Fibroblast of lung (primary cell): ENCODE results near the gene KCNIP4. TPM values are rescaled to one million over a fixed set of nuclear protein-coding genes. Genes with fewer than 3 reads are reported as not detected.
A peak's percentile ranks its signal among the peaks of the same experiment; 100 is the strongest.

Experiments
- DNase-seq, 2 donors: peaks; one replicate each; pipeline versions ENCODE4 v3.0.0 to v3.0.0-alpha.2; 2010; ENCODE audit warnings: low read depth in 2 of 2
- H2AFZ ChIP-seq: 2 replicates; pipeline ENCODE4 v1.5.1; 2012; ENCODE audit warnings: low read length, control low read depth, inconsistent platforms
- H3K27ac ChIP-seq: 2 replicates; pipeline ENCODE4 v1.5.1; 2011; ENCODE audit warnings: low read length, control low read depth; ENCODE audit not compliant: insufficient read depth
- H3K27me3 ChIP-seq: 2 replicates; pipeline ENCODE4 v1.5.1; 2011; ENCODE audit warnings: mild to moderate bottlenecking, low read length; ENCODE audit not compliant: control insufficient read depth, insufficient read depth
- H3K36me3 ChIP-seq: 2 replicates; pipeline ENCODE4 v1.5.1; 2011; ENCODE audit warnings: low read length; ENCODE audit not compliant: control insufficient read depth, insufficient read depth
- H3K4me1 ChIP-seq: 2 replicates; pipeline ENCODE4 v1.5.1; 2011; ENCODE audit warnings: low read length; ENCODE audit not compliant: control insufficient read depth, insufficient read depth; ENCODE audit errors: extremely low read depth
- H3K4me2 ChIP-seq: 2 replicates; pipeline ENCODE4 v1.5.1; 2011; ENCODE audit warnings: low read length, control low read depth; ENCODE audit not compliant: insufficient read depth; ENCODE audit errors: extremely low read depth
- H3K4me3 ChIP-seq, 4 experiments: fragments of 200-600 bp in 1 of 4; sonication (generic) in 1 of 4; replicated peaks in 1 of 4; 2 replicates each; pipeline ENCODE4 v1.5.1; 2011 to 2016; ENCODE audit warnings: low read length in 4 of 4, low read depth in 3 of 4, mild to moderate bottlenecking in 3 of 4, control low read depth in 2 of 4, inconsistent platforms in 1 of 4, mixed read lengths in 1 of 4; ENCODE audit not compliant: insufficient read depth in 1 of 4; ENCODE audit errors: control extremely low read depth in 1 of 4
- H3K79me2 ChIP-seq: 2 replicates; pipeline ENCODE4 v1.5.1; 2012; ENCODE audit warnings: mild to moderate bottlenecking, low read length, inconsistent platforms; ENCODE audit not compliant: control insufficient read depth, insufficient read depth
- H3K9ac ChIP-seq: 2 replicates; pipeline ENCODE4 v1.5.1; 2011; ENCODE audit warnings: mild to moderate bottlenecking, low read length, control low read depth; ENCODE audit not compliant: insufficient read depth
- H3K9me3 ChIP-seq: 2 replicates; pipeline ENCODE4 v1.5.1; 2012; ENCODE audit warnings: low read depth, low read length; ENCODE audit not compliant: control insufficient read depth, insufficient read depth
- H4K20me1 ChIP-seq: 2 replicates; pipeline ENCODE4 v1.5.1; 2011; ENCODE audit warnings: low read length; ENCODE audit not compliant: control insufficient read depth, insufficient read depth; ENCODE audit errors: extremely low read depth
- CTCF ChIP-seq, 2 donors: IDR thresholded peaks in 1 of 2; conservative IDR thresholded peaks in 1 of 2; 1 replicate in 1 of 2; 2 replicates in 1 of 2; pipeline ENCODE4 v1.5.1; 2011 to 2012; ENCODE audit warnings: low read length in 2 of 2, control low read depth in 1 of 2, inconsistent platforms in 1 of 2, low read depth in 1 of 2, mild to moderate bottlenecking in 1 of 2
- EZH2 ChIP-seq: IDR thresholded peaks from 2 replicates; pipeline ENCODE4 v1.5.1; 2012; ENCODE audit warnings: low read length, control low read depth, mild to moderate bottlenecking; ENCODE audit errors: missing control alignments
- polyA plus RNA-seq, 2 donors: library from polyadenylated mRNA; depleted of rRNA in 1 of 2; stranded (reverse) in 1 of 2; unstranded in 1 of 2; fragments of >200 nt; gene quantifications; 2 replicates each; pipeline ENCODE4 v1.2.1, GENCODE V29; 2011 to 2012; ENCODE audit warnings: missing spikeins in 1 of 2
- total RNA-seq: library from RNA; depleted of rRNA; stranded (reverse); fragments of >200 nt; gene quantifications from 2 replicates; pipeline ENCODE4 v1.2.1, GENCODE V29; 2014

Gene KCNIP4
- total and polyA plus RNA-seq, 2 donors (not counting 1 experiment from before 2014, with no cell fraction given), result not detected

- Histone ChIP-seq H3K4me2 (no peak overlapping the region), H3K9ac (no peak overlapping the region), H3K27ac (no peak overlapping the region), H2AFZ (no peak overlapping the region), H3K4me3 (no peak overlapping the region), H4K20me1 (no peaks in the 10 kb centered on the region), H3K36me3 (no peaks in the 10 kb centered on the region), H3K4me1 (peaks cover 3% of the 10 kb centered on the region), H3K79me2 (peaks cover 11% of the 10 kb centered on the region), H3K9me3 (no peaks in the 10 kb centered on the region), H3K27me3 (no peaks in the 10 kb centered on the region)
- no peak for DNase-seq
- no peak for TF ChIP-seq CTCF (conservative IDR thresholded peaks at IDR 0.05 in 1 of 2, IDR thresholded peaks at IDR 0.05 in 1 of 2; ENCODE audit: low read depth in 1 of 2, low read length in 2 of 2)
- TF ChIP-seq EZH2, result no peak
Measured at GRCh38 chr4:20698382-20698781, 1250.2 kb downstream of the KCNIP4 start.

- H3K36me3 ChIP-seq, result no peaks in the 10 kb centered on the region
- H3K9me3 ChIP-seq, result no peaks in the 10 kb centered on the region
- TF ChIP-seq EZH2 (no peak), CTCF (conservative IDR thresholded peaks at IDR 0.05 in 1 of 2, IDR thresholded peaks at IDR 0.05 in 1 of 2; ENCODE audit: low read depth in 1 of 2, low read length in 2 of 2) (no peak)
- no peak overlapping the region for H3K4me2 ChIP-seq
- no peak overlapping the region for H3K27ac ChIP-seq
- H4K20me1 ChIP-seq, result no peaks in the 10 kb centered on the region
- H2AFZ ChIP-seq, result no peak overlapping the region
- no peak for DNase-seq
- H3K4me1 ChIP-seq, result peaks cover 3% of the 10 kb centered on the region
- H3K4me3 ChIP-seq, result no peak overlapping the region
- no peak overlapping the region for H3K9ac ChIP-seq
- peaks cover 11% of the 10 kb centered on the region for H3K79me2 ChIP-seq
- H3K27me3 ChIP-seq, result no peaks in the 10 kb centered on the region
Measured at GRCh38 chr4:20696815-20697214, 1251.8 kb downstream of the KCNIP4 start.

GRCh38 chr4:20687864-20688263, 1260.7 kb downstream of the KCNIP4 start:
- Histone ChIP-seq H3K27me3 (no peaks in the 10 kb centered on the region), H3K4me1 (no peaks in the 10 kb centered on the region), H3K79me2 (no peaks in the 10 kb centered on the region), H3K4me3 (no peak overlapping the region), H2AFZ (no peak overlapping the region), H3K36me3 (no peaks in the 10 kb centered on the region), H4K20me1 (no peaks in the 10 kb centered on the region), H3K9ac (no peak overlapping the region), H3K9me3 (no peaks in the 10 kb centered on the region), H3K27ac (no peak overlapping the region), H3K4me2 (no peak overlapping the region)
- DNase-seq, result peak; percentile 87 to 90
- TF ChIP-seq EZH2 (no peak), CTCF (conservative IDR thresholded peaks at IDR 0.05 in 1 of 2, IDR thresholded peaks at IDR 0.05 in 1 of 2; ENCODE audit: low read depth in 1 of 2, low read length in 2 of 2) (no peak)
